Body of pancreas (tissue), 4 donors: Measurements from ENCODE around the gene DPH2.

Experiments used
- POLR2A ChIP-seq, 3 donors: fragments of 450-650 bp; IDR thresholded peaks; one replicate each; pipeline ENCODE4 v1.6.1; 2016; ENCODE audit warnings: antibody characterized with exemption in 3 of 3, mild to moderate bottlenecking in 2 of 3
- TF ChIP-seq, protein P1 (sequence below), 7 experiments: fragments of 450-650 bp in 4 of 7; fragments of 200-600 bp in 3 of 7; sonication (generic) in 3 of 7; IDR thresholded peaks; one replicate each; pipeline ENCODE4 v1.5.1; 2016 to 2019; ENCODE audit warnings: antibody characterized with exemption in 7 of 7

DNA sequence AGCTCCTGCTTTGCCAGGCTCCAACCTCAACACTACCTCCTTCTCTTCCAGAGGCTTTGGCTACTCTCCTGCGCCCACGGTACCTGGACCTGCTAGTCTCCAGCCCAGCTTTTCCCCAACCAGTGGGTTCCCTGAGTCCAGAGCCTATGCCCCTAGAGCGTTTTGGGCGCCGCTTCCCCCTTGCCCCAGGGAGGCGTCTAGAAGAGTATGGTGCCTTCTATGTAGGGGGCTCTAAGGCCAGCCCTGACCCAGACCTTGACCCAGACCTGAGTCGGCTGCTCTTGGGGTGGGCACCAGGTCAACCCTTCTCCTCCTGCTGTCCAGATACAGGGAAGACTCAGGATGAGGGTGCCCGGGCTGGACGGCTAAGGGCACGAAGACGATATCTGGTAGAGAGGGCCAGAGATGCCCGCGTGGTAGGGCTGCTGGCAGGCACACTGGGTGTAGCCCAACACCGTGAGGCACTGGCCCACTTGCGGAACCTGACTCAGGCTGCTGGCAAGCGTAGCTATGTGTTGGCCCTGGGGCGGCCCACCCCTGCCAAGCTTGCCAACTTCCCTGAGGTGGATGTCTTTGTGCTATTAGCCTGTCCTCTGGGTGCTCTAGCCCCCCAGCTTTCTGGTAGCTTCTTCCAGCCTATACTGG, 1.6 kb downstream of the DPH2 start:
- TF ChIP-seq, protein P1, sequence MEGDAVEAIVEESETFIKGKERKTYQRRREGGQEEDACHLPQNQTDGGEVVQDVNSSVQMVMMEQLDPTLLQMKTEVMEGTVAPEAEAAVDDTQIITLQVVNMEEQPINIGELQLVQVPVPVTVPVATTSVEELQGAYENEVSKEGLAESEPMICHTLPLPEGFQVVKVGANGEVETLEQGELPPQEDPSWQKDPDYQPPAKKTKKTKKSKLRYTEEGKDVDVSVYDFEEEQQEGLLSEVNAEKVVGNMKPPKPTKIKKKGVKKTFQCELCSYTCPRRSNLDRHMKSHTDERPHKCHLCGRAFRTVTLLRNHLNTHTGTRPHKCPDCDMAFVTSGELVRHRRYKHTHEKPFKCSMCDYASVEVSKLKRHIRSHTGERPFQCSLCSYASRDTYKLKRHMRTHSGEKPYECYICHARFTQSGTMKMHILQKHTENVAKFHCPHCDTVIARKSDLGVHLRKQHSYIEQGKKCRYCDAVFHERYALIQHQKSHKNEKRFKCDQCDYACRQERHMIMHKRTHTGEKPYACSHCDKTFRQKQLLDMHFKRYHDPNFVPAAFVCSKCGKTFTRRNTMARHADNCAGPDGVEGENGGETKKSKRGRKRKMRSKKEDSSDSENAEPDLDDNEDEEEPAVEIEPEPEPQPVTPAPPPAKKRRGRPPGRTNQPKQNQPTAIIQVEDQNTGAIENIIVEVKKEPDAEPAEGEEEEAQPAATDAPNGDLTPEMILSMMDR (IDR thresholded peaks at IDR 0.05), result no peak
- no peak for TF ChIP-seq POLR2A (IDR thresholded peaks at IDR 0.05)
